ENCODE results near the gene DCUN1D3. TPM values are rescaled to one million over a fixed set of nuclear protein-coding genes. Genes with fewer than 3 reads are reported as not detected.

The DCUN1D3 gene
- total RNA-seq, 1 experiment from 2014 or later, result 16.1 TPM

- TF ChIP-seq CTCF (conservative IDR thresholded peaks at IDR 0.05), result no peak
- Histone ChIP-seq H4K20me1 (ENCODE audit: control insufficient read depth, insufficient read depth, insufficient read length) (no peaks in the 10 kb centered on the region), H3K4me1 (ENCODE audit: insufficient read depth, low read length) (no peaks in the 10 kb centered on the region), H2BK20ac (ENCODE audit: low read depth, low read length, poor library complexity, severe bottlenecking) (no peak overlapping the region), H2AK5ac (ENCODE audit: insufficient read length, low read length) (no peak overlapping the region), H3K79me2 (ENCODE audit: insufficient read depth, low read length) (peaks cover 7% of the 10 kb centered on the region; the same call in 1 of the 2 replicates), H3K27ac (ENCODE audit: insufficient read length, low read depth, low read length) (no peak overlapping the region), H3T11ph (ENCODE audit: low read length) (no peak overlapping the region), H2BK12ac (ENCODE audit: insufficient read length, low read depth, low read length) (no peak overlapping the region), H3K79me1 (ENCODE audit: insufficient read depth, low read depth, low read length, poor library complexity, severe bottlenecking) (peaks cover 13% of the 10 kb centered on the region), H3K14ac (ENCODE audit: insufficient read depth, low read length) (no peak overlapping the region), H3K18ac (ENCODE audit: insufficient read length, low read depth, low read length) (no peak overlapping the region), H3K23ac (ENCODE audit: insufficient read length, low read depth, low read length) (no peak overlapping the region), H2BK5ac (ENCODE audit: insufficient read length, low read length) (no peak overlapping the region), H4K8ac (replicated peaks; ENCODE audit: insufficient read length, low read depth, low read length) (no peak overlapping the region), H3K56ac (ENCODE audit: insufficient read length, low read depth, low read length) (no peak overlapping the region), H3K9me3 (ENCODE audit: control insufficient read depth, low read depth, low read length) (no peaks in the 10 kb centered on the region), H2AFZ (ENCODE audit: low read length) (no peak overlapping the region), H3K27me3 (ENCODE audit: insufficient read depth, low read length) (no peaks in the 10 kb centered on the region), H3K9ac (ENCODE audit: extremely low read depth, insufficient read length, low read length) (no peak overlapping the region), H3K4me2 (ENCODE audit: insufficient read depth, insufficient read length, low read length) (no peak overlapping the region), H4K5ac (ENCODE audit: insufficient read length, low read depth, low read length) (no peak overlapping the region), H2BK120ac (ENCODE audit: low read depth, low read length, poor library complexity, severe bottlenecking) (no peak overlapping the region), H3K4ac (ENCODE audit: low read depth, low read length) (no peak overlapping the region), H4K91ac (ENCODE audit: insufficient read length, low read depth, low read length) (no peak overlapping the region), H2BK15ac (ENCODE audit: low read depth, low read length) (no peak overlapping the region), H3K23me2 (ENCODE audit: insufficient read length, low read depth, low read length, poor library complexity, severe bottlenecking) (no peaks in the 10 kb centered on the region)
- Mint-ChIP-seq H3K36me3 (ENCODE audit: insufficient read depth in 1 of 3, low read depth in 3 of 3) (peaks cover 0 to 3% (median 0%) of the 10 kb centered on the region in 3 experiments; a peak in 3 of 7 replicates), H3K4me3 (no peak overlapping the region), H3K4me1 (peaks cover 20 to 23% of the 10 kb centered on the region in 2 experiments), H3K27ac (no peak overlapping the region; a peak in 1 of 7 replicates), H3K9me3 (no peaks in the 10 kb centered on the region), H3K27me3 (ENCODE audit: low read depth) (no peaks in the 10 kb centered on the region)
- no CpG with 5 or more reads among the region's 9 CpGs for WGBS (ENCODE audit: extremely low coverage, insufficient read length, low lambda C conversion rate)
- DNase-seq, result no peak
Measured at GRCh38 chr16:20871941-20872815, 28.0 kb downstream of the DCUN1D3 start.
